HEK293 (cell line): ENCODE measurements around the gene WAC.

Experiments used
- CTCF ChIP-seq: fragments of 450-650 bp; formaldehyde crosslinking; IDR thresholded peaks from 2 replicates; pipeline ENCODE4 v1.5.1; 2016; ENCODE audit warnings: missing biosample characterization, missing genetic modification characterization
- PBX3 ChIP-seq: sonication (generic); formaldehyde crosslinking; IDR thresholded peaks from 2 replicates; pipeline ENCODE4 v1.8.1; 2022; ENCODE audit warnings: mild to moderate bottlenecking, moderate library complexity, missing genetic modification reagents
- PRDM2 ChIP-seq: fragments of 450-650 bp; formaldehyde crosslinking; IDR thresholded peaks from 2 replicates; pipeline ENCODE4 v1.5.1; 2016; ENCODE audit warnings: missing biosample characterization, missing genetic modification characterization, borderline replicate concordance
- ZNF239 ChIP-seq: fragments of 450-650 bp; formaldehyde crosslinking; IDR thresholded peaks from 2 replicates; pipeline ENCODE4 v1.5.1; 2016; ENCODE audit warnings: missing biosample characterization, missing genetic modification characterization
- ZNF274 ChIP-seq, 2 experiments: fragments of 200-500 bp in 1 of 2; fragments of 450-650 bp in 1 of 2; sonication (Bioruptor generic) in 1 of 2; formaldehyde crosslinking in 1 of 2; IDR thresholded peaks; 2 replicates each; pipeline versions ENCODE4 v1.5.1 to v1.6.1; 2014 to 2016; ENCODE audit warnings: borderline replicate concordance in 1 of 2, inconsistent platforms in 1 of 2, low read length in 1 of 2, missing biosample characterization in 1 of 2, missing genetic modification characterization in 1 of 2
- ZNF621 ChIP-seq: fragments of 450-650 bp; formaldehyde crosslinking; IDR thresholded peaks from 2 replicates; pipeline ENCODE4 v1.5.1; 2017; ENCODE audit warnings: missing biosample characterization, missing genetic modification characterization
- ZNF777 ChIP-seq: fragments of 450-650 bp; formaldehyde crosslinking; IDR thresholded peaks from 2 replicates; pipeline ENCODE4 v1.5.1; 2017; ENCODE audit warnings: missing biosample characterization, missing genetic modification characterization, borderline replicate concordance

- TF ChIP-seq CTCF (tag by site-specific recombination) (no peak), ZNF777 (tag by site-specific recombination) (no peak), ZNF239 (tag by site-specific recombination) (no peak), PBX3 (no peak), ZNF274 (IDR thresholded peaks at IDR 0.05; ENCODE audit: low read length) (no peak), ZNF274 (tag by site-specific recombination; IDR thresholded peaks at IDR 0.05; ENCODE audit: borderline replicate concordance) (no peak), PRDM2 (tag by site-specific recombination) (no peak), ZNF621 (tag by site-specific recombination) (no peak)
These were observed 11.1 kb downstream of the WAC start for GRCh38 chr10:28544058-28544457.
